ENCODE results near the gene NFKBIB. TPM values are rescaled to one million over a fixed set of nuclear protein-coding genes. Genes with fewer than 3 reads are reported as not detected.
"Not testable (repeated sequence)": the region's sequence is repeated elsewhere in the genome, so short reads cannot be mapped to it uniquely, and the experiment has no call there.

NFKBIB gene
- polyA plus RNA-seq, 5 donors = 4.7 to 10.1 (median 5.5) TPM

DNA sequence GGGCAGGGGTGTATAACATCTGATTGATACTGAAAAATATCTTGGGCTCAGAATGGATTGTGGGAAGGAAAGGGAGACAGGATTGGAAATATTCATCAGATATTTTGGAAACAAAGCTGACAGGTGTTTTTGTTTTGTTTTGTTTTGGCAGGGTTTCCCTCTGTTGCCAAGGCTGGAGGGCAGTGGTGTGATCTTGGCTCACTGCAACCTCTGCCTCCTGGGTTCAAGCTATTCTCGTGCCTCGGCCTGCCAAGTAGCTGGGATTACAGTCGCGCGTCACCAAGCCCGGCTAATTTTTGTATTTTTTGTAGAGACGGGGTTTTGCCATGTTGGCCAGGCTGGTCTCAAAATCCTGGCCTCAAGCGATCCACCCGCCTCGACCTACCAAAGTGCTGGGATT, 26.4 kb upstream of the NFKBIB start:
- not testable (repeated sequence) for DNase-seq

DNA sequence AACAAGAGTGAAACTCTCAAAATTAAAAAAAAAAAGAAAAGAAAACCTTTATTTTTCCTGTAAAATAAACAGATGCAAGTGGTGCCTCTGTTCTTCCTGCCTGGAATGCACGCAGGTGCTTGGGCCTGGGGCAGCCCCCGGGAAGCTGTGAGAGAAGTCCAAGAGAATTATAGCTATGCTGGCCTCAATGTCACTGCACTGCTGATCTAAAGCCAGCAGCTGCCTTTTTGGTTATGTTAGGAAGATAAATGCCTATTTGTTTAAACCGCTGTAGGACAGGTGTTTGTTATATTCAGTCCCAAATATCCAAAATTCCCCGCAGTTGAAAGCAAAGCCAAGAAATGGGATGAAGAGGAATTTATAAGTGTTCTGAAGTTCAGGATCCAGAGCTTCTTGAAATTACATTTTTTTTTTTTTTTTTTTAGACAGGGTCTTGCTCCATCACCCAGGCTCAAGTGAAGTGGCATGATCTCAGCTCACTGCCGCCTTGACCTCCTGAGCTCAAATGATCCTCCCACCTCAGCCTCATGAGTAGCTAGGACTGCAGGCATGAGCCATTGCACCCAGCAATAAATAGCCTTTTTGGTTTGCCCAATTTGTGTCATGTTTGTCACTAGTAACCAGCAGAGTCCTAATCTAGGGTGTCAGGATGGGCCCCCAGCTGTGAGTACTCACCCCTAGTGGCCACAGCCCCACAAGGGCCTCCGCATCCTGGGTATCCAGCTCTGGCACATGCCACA, 23.9 kb upstream of the NFKBIB start:
- no peak for DNase-seq

DNA sequence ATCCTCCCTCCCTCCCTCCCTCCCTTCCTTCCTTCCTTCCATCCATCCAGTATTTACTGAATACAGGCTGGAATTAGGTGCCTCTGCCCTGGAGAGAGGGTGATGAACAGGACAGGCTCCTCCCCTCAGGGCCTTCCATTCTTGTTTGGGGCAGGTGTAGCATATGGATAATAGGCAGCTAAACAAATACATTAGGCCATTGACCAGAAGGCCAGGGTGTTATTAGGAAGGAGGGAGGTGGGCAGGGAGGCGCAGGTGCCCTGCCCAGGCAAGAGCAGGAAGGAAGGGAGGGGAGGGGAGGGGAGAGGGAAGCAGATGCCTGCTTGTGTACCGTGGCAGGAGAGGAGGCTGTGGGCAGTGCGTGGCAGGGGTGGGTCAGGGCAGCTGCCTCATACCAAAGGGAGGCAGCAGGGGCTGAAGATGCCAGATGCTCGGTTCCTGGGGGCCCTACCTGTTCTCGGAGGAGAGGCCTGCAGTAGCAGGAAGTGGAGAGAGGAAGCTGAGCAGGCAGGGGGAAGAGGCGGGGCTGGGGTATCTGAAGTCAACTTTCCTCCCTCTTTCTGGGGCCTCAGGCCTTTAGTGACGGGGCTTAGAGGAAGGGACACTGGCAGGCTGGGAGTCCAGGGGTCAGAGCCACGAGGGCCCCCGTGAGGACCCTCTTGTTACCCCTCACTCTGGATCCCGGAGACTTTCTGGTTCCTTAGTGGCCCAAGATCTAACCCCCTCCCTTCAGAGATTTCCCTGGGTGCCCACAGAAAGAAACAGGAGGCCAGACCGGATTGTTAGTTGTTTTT, 21.8 kb upstream of the NFKBIB start, which contains the start of gene RINL:
Gene RINL, minus strand, starts transcription at position 495 of the 794 bp plus-strand sequence. CDS start 1,533 bp downstream, outside the sequence.
- no peak for DNase-seq

DNA sequence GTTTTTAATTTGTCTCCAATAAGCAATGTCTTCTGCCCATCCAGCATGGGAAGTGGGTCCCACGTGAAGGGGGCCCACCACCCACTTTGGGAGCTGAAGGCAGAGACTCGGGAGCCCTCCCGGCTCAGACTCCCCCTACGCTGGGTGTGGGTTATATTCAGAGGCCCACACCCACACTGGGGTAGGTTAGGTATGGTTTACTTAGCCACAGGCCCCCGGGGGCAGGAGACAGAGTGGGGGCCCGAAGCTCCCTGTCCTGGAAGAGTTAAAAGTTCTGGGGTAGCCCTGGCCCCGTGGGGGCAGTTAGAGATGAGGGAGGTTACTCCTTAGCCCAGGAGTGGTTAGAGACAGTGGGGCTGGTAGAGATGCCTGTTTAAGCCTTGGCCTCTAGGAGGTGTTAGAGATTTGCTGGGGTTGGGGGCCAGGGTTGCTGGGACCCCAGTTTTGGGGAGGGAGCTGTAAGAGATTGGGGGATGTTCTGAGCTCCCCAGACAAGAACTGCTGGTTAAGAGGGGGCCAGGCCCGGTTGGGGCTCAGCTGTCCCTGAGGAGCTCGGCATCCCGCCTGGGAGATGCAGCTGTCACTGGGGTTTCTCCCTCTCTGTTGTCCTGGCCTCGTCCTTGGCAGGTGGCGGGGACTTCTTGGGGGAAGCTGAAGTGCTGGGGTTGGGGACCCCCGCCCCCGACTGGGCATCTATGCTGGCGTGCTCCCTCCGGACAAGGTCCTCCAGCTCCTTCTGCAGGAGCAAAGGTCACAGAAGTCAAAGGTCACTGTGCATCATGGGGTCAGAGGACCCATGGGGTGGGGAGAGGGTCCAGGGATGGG, 21.0 kb upstream of the NFKBIB start:
- no peak for DNase-seq

DNA sequence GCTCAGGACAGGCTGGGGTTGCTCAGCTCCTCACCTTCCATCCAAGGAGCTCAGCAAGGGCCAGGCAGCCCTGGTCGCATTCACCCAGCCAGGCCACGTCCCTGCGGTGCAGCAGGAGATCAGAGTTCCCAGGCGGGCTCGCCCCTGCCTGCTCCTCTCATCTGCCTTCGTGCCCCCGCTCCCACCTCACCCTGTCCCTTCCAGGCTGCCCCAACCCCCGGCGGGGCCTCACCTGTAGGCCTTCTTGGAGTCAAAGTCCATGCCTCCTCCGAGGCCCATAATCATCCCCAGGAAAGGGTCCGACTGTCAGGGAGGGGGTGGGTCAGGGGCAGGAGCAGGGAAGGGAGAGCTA, 20.4 kb upstream of the NFKBIB start:
- no peak for DNase-seq

DNA sequence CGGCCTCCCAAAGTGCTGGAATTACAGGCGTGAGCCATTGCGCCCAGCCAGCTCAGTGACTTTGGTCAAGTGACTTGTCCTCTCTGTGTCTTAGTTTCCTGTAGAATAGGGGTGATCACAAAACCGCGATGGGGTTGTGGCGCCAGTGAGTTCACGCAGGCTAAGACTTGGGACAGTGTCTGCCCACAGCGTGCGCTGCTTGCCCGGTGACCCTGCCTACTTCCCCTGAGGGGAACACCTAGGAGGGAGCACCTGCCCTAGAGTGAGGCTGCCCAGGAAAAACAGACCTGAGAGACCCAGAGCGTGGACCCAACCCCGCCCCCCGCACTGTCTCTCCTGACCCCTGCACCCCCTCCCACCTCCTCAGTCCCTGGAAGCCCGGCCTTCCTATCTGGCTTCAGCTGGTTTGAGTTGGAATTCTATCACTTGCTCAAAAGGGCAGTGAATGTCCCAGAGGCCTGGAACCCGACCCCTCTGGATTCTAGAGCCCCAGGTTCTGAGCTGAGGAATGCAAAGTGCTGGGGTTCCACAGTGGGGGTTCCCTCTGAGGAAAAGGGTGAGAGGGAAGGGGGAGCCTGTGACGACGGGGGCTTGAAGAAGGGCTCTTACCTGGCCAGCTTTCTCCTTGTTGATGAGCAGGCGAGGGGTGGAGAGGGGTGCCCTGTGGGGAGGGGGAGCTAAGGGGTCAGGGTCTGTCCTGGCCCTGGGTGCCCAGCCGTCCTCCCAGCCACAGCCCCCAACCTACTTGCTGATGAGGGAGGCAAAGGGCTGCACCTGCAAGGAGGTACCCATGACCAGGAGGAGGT, 19.5 kb upstream of the NFKBIB start:
- no peak for DNase-seq

DNA sequence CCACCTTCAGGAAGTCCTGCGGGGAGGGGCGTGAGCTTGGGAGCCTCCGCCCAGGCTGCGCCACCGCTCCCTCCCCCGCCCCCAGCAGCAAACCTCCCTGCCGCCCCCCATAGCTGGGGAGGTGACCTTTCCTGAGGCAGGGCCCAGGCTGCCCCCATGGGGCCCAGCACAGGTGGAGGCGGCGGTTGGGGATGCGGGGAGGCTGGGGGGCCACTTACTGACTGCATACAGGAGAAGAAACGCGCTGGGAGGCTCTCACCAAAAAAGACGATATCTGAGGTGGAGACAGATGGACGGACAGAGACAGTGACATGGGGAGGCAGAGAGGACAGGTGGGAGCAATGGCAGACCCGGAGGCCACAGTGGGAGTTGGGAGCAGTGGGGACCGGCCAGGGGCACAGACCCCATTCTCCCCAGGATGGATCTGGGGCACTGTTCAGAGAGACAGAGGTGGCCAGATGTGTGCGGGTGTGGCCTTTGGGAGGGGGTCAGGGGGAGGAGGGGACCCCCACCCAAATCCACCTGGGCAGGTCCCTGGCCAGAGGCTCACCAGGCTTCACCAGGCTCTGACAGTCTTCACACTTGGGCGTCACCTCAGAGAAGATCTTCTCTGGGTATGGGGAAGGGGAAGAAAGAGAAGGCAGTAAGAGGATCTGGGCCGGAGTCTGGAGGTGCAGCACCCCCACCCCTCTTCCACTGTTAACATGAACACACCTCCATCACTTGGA, 18.7 kb upstream of the NFKBIB start:
- no peak for DNase-seq

DNA sequence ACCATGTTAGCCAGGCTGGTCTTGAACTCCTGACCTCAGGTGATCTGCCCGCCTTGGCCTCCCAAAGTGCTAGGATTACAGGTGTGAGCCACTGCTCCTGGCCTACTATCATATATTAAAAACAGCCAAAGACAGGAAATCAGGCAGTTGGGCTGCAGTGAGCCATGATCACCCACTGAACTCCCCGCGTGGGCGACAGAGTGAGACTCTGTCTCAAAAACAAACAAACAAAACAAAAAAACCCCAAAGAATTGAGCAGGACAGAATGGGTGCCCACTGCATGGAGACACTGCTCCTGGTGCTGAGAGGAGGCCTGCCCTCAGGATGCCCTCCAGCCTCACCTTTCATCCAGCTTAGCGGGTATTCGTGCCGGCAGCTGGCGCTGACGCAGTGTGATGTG, 16.5 kb upstream of the NFKBIB start:
- DNase-seq = no peak

DNA sequence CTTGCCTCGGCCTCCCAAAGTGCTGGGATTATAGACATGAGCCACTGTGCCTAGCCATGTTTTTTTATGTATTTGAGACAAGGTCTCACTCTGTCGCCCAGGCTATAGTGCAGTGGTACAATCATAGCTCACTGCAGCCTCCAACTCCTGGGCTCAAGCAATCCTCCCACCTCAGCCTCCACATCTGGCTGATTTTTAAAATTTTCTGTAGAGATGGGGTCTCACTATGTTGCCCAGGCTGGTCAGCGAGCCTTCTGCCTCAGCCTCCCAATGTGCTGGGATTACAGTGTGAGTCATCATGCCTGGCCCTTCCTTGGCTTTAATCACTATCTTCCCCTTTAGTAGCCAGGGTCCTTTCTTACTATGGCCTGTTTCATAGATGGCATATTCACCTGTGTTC, 15.1 kb upstream of the NFKBIB start:
- DNase-seq = not testable (repeated sequence)

DNA sequence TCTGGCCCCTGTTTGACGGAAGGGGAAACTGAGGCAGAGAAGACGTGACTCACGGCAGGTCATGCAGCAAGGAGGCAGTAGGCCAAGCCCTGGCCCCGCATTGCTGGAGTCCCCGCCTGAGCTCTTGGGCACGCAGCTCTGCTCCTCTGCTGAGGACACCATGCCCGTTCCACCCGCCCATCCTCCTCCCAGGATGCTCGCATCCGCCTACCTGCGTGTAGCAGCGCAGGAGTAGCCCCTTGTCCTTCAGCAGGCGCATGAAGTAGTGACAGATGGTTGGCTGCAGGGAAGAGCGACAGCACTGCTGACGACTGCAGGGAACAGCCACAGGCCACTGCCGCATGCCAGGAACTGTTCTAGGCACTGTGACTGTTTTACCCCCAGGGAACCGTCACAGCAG, 10.9 kb upstream of the NFKBIB start:
- DNase-seq = no peak

DNA sequence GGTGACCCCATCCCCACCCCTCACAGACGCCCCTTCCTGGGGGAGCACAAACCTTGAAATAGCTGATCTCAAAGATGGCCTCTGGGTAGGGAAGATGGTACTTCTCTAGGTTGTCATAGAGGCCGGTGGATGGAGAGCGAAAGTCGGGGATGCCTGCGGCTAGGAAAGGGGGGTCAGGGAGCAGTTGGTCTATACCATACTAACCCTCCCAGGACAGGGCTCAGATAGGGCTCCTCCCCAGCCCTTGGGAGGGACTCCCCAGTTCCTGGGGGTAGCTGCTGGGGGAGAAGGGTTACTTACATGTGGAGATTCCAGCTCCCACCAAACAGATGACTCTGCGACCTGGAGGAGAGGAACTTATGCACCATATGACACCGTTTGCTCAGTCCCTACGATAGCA, 10.0 kb upstream of the NFKBIB start:
- no peak for DNase-seq

DNA sequence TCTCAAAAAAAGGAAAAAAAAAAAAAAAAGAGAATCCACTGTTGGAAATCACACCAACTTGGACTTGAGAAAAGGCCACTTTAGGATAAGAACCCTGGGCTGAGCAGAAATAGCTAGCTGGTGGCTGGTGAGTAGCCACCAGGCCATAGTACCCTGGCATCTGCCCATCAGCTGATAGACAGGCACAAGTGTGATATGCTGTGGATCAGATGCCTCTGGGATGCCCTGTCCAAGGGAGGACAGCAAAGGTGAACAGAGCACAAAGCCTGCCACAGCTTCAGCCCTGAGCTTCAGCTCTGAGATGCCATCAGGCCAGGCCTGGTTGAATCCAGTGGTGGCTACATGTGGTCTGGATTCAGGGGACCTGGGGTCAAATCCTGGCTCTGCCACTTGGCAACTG, 9.1 kb upstream of the NFKBIB start:
- no peak for DNase-seq

DNA sequence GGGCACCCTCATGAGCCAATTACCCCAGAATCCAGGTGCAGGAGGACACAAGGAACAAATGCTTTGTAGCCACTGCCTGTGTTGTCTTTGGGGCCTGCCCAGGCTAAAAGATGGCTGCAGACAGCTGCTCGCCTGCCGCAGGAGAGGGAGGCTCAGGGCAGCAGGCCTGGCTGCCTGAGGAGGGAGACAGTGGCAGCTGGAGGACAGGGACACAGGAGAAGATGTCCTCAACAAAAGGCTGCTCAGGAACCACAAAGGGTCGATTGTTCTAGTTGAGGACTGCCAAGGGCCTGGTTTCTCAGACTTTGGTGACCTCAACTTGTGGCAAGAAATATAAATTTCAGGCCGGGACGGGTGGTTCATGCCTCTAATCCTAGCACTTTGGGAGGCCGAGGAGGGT, 8.0 kb upstream of the NFKBIB start:
- DNase-seq = no peak

DNA sequence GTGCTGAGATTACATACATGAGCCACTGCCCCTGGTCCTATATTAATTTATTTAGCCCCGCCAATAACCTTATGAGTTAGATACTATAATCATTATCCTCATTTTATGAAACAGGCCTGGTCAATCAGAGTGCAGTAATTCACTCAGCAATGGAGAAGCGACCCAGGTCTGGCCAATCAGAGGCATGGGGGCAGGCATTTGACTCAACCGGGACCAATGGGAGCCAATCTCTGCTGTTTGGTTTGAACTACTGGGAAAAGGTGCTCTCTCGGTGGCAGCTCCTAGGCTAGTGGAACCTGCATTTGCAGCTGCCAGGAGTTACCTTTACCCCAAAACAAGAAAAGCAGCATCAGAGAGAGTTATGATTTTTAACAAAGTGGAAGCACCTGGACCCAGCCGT, 6.9 kb upstream of the NFKBIB start:
- DNase-seq = no peak

DNA sequence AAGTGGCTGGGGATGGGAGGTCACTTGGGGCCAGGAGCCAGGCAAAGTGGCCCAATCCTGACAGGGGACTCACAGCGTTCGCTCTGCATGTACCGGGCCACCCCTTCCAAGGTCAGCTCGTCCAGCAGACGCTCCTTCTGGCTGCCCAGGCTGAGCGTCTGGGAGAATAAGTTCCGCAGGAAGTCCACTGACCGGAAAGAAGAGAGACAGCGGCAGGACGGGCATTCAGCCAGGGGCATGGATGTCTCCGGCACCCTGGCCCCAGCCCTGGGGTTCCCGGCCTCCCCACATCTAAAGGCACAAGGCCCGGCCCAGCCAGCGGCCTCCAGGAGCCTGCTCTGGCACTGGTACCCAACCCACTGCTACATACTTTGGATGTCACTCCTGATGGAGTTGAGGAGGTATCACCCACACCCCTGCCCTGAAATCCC, 6.4 kb upstream of the NFKBIB start:
- no peak for DNase-seq

DNA sequence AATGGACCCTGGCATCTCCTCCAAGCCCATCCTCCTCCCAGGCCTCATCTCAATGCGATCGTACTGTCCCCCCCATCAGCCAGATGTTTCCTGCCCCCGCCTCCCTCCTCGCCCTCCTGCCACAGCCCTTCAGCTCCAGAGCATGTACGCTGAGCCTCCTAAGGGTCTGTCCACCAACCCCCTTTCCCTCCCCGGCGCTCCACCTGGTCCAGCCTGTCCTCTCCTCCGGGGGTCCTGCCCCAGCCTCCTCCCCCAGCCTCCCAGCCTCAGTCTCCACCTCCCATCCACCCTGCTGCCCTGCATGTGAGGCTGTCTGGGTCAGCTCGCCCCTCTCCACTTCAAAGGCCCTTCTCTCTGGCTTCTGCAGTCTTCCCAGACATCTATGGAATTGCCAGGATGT, 4.8 kb upstream of the NFKBIB start:
- DNase-seq = no peak

DNA sequence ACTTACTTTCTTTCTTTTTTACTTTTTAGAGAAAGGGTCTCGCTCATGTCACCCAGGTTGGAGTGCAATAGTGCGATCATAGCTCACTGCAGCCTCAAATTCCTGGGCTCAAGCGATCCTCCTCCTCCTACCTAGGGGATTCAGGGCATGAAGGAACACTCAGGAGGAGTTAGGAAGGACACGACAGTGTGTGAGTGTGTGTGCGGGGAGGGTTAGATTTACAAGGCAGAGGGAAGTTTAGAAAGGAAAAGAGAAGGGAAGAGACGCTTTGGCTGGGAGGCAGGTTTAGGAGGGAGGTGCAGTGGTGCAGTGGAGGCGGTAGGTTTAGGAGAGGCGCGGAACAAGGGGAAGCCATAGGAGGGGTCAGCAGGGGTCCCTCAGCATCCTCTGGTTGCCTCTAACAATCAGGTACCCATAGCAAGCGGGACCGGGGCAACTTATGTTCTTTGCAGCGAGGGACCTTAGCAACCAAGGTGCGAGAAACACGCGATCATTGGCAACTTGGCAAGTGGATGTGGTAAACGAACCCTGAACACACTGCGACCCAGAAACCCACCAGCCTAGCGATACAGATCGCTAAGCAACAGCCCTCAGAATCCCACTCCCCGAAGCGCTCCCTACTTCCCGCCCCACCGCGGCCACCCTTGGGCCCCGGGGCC, 852 bp upstream of the NFKBIB start:
- no peak for DNase-seq

DNA sequence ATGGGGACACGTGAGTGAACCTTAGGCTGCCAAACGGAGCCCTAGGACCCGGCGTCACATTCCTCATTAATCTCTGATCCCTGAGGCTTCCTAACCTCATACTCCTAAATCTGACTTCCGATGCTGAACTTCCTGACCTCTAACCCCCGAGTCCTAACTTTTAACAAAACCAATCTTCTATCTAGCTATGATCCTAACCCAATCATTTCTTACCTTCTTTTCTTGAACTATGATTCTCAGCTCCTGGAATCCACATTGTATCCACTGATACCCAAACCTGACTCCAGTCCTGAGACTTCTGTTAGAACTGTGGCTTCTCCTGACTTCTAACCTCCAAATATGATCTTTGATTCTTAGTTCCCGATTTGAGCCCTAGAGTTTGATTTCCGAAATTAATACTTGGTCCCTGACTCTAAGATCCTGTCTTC, 447 bp downstream of the NFKBIB start:
- DNase-seq = no peak

DNA sequence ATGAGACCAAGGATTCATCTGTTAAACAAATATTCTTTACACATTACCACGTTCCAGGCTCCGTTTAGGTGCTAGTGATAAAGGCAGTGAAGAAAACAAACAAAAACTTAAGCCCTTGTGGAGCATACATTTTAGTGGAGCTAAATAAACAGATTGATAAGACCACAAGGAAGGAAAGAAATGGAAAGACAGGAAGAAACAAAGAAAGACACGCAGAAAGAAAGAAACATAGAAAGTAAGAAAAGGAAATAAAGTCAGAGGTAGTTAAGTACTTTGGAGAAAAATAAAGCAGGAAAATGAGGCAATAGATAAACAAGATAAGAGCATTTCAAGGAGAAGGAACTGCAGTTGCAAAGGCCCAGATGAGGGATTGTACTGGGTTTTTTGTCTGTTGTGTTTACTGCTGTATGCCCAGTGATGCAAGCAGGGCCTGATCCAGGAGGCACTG, 998 bp downstream of the NFKBIB start:
- DNase-seq = no peak

DNA sequence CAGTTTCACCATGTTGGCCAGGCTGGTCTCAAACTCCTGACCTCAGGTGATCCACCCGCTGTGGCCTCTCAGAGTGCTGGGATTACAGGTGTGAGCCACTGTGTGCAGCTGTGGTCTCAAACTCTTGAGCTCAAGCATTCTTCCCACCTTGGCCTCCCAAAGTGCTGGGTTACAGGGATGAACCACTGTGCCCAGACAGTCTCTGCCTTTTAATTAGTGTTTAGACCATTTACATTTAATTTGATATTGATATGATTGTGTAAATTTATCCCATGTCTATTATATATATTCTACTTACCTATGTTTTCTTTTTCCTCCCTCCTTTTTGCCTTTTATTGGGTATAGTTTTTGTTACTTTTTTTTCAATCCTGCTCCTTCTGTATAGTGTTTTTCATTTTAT, 1.9 kb downstream of the NFKBIB start:
- DNase-seq = no peak
